ENCODE data around the gene MITF. TPM values are rescaled to one million over a fixed set of nuclear protein-coding genes. Genes with fewer than 3 reads are reported as not detected.

The MITF gene
- total RNA-seq, 1 experiment from 2014 or later: 1.9 TPM

GRCh38 chr3:69710153-69710977 lies 28.9 kb upstream of the MITF start (continued):
- TF ChIP-seq CEBPB (IDR thresholded peaks at IDR 0.05; ENCODE audit: low read depth) (no peak), ZNF274 (IDR thresholded peaks at IDR 0.05; ENCODE audit: low read depth, low read length) (no peak), SRF (IDR thresholded peaks at IDR 0.05; ENCODE audit: low read depth) (no peak), ZFX (IDR thresholded peaks at IDR 0.05) (no peak), JUND (IDR thresholded peaks at IDR 0.05) (no peak)

- Histone ChIP-seq H3K79me2 (ENCODE audit: insufficient read depth, low read length) (no peaks in the 10 kb centered on the region), H3K4me1 (ENCODE audit: control insufficient read depth in 1 of 2, insufficient read depth in 2 of 2, low read length in 2 of 2) (no peaks in the 10 kb centered on the region), H3K27me3 (ENCODE audit: insufficient read depth, low read length) (peaks cover 8% of the 10 kb centered on the region; the same call in 1 of the 2 replicates), H3K36me3 (ENCODE audit: control insufficient read depth in 1 of 2, insufficient read depth in 2 of 2, low read length in 2 of 2) (no peaks in the 10 kb centered on the region), H3K9me2 (ENCODE audit: insufficient read depth) (no peaks in the 10 kb centered on the region), H3K9ac (ENCODE audit: low read length) (no peak overlapping the region), H2AFZ (ENCODE audit: low read depth, low read length, poor library complexity, severe bottlenecking) (no peak overlapping the region), H3K9me3 (ENCODE audit: control insufficient read depth in 1 of 2, insufficient read depth in 1 of 2, low read depth in 1 of 2, low read length in 2 of 2) (no peaks in the 10 kb centered on the region), H3K4me2 (ENCODE audit: low read length) (no peak overlapping the region), H3K4me3 (replicated peaks in 1 of 2; ENCODE audit: low read depth in 1 of 2, low read length in 2 of 2) (no peak overlapping the region), H4K20me1 (ENCODE audit: insufficient read depth) (no peaks in the 10 kb centered on the region), H3K27ac (ENCODE audit: low read depth, low read length) (no peak overlapping the region)
- BruUV-seq (replicated peaks): no TSS peak
- ATAC-seq (no peak), DNase-seq (ENCODE audit: low read depth, low spot score) (no peak)
- CTCF ChIA-PET: no interaction called here
- intact Hi-C loops (cut with micrococcal nuclease): no loop called here
- RAD21 ChIA-PET (ENCODE audit: low non-redundant PET in 1 of 2, low total read pairs in 2 of 2, uncharacterized antibody in 2 of 2, unreplicated experiment in 2 of 2): no interaction called here
- POLR2A ChIA-PET: no interaction called here
- no peak for TF ChIP-seq CEBPB (IDR thresholded peaks at IDR 0.05; ENCODE audit: low read depth)
- TF ChIP-seq ZNF274 (IDR thresholded peaks at IDR 0.05; ENCODE audit: low read depth, low read length): no peak
- no peak for TF ChIP-seq EZH2phosphoT487 (IDR thresholded peaks at IDR 0.05; ENCODE audit: borderline replicate concordance)
- TF ChIP-seq ZFX (IDR thresholded peaks at IDR 0.05): no peak
- TF ChIP-seq SP1 (IDR thresholded peaks at IDR 0.05; ENCODE audit: low read depth): no peak
- no peak for TF ChIP-seq FOSL1 (IDR thresholded peaks at IDR 0.05; ENCODE audit: low read depth)
- no peak for TF ChIP-seq RAD21 (IDR thresholded peaks at IDR 0.05; ENCODE audit: low read depth)
- no peak for TF ChIP-seq ELF1 (IDR thresholded peaks at IDR 0.05; ENCODE audit: borderline replicate concordance, low read depth)
- TF ChIP-seq EZH2 (IDR thresholded peaks at IDR 0.05): no peak
- TF ChIP-seq SIN3A (IDR thresholded peaks at IDR 0.05; ENCODE audit: low read depth): no peak
Observed at GRCh38 chr3:69712269-69712668, 27.0 kb upstream of the MITF start.

All from HCT116 (cell line).